Articular chondrocyte of knee joint (primary cell): Measurements from ENCODE around the gene KIFAP3. TPM values are rescaled to one million over a fixed set of nuclear protein-coding genes. Genes with fewer than 3 reads are reported as not detected.

ENCODE experiments used
- small RNA-seq: library from RNA; depleted of rRNA; stranded (forward); fragments of <200 nt; gene quantifications from one replicate; pipeline ENCODE3, GENCODE V24; 2012
- total RNA-seq: library from RNA; depleted of rRNA; stranded (reverse); fragments of >200 nt; gene quantifications from 2 replicates; pipeline ENCODE4 v1.2.3, GENCODE V29; 2012

The KIFAP3 gene
- 44.2 and 64.6 TPM in 2 replicates for total RNA-seq

DNA sequence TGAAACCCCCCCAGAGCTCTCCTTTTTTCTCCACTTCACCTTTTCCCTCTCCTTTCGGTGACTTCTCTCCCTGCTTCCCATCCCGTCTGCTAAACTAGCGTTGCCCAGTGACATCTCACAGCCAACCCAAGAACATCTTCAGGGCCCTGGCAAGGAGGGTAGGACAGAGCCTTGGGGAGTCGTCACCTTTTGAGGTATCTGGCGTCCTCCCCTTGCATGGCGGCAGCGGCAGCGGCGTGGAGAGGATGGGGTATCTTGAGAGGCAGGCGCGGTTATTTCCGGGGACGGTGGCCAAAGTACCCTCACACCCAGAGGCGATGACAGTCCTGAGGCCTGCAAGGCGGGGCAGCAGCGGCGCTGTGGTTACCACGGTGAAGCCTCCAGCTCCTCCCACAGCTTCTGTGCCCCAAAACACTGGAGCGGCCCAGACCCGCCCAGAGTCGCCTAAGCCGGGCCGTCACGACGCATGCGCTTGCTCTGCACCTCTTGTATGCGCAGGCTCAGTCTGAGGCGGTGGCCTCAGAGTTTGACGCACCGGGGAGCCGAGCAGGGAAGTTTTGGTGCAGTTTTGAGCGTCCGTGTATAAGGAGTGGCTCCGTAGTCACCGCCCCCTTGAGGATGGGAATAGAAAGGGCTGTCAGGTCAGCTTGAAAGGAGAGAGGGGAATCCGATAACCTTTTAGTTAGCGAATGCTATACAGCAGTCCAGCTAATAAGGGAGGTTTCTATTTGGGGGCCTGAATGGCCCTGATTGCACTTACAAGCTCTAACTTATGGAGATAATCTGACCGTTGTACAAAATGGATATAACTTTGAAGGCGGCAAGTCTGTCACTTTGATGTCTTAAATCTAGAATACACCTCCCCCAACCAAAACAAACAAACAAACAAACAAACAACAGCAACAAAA lies at the start of gene KIFAP3:
KIFAP3 (minus strand) TSS at position 446 of the 908 bp plus-strand sequence; CDS start at position 218, 228 bp downstream.

DNA sequence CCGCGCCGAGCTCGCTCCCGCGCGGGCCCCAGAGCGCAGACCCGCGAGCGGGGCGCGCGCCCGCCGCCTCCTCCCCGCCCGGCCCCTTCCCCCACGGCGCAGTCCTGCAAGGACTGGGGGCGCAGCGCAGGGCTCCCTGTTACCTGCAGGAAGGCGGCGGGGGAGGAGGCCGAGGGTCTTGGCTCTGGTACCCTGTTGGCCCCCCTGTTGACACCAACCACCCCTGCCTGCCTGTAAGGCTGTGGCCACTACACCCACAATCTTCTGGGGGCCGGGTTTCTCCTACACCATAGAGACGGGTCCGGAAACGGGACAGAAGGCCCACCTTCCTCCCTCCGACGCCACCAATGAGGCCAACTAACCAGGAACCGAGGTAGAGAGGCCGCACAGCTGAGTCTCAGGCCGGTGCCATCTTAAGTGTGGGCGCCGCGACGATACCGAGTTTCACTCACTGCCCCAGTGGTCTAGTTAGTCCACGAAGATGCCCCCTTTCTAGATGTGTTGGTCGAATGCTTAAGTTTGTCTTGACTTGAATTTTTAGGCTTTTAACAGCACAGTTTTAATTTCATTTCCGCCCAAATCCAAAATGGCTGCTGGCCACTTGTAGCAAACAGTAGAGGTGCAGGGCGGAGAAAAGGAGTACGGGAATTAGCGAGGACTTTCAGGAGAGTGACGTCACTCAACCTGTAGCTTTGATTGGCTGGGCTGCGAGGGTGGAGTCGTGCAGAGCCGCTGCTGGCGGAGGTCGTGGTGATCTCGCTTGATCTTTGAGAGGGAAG lies 180.7 kb downstream of the KIFAP3 start, which contains the start of gene SCYL3:
SCYL3 (minus strand) TSS at position 252 of the 779 bp plus-strand sequence. CDS start 5,056 bp downstream, outside the sequence.

Small RNA genes lying within 50 kb of the gene (small RNA-seq; reads per million reads assigned to genes)
- gene MRPS10P1, result not detected

Other genes starting within 250 kb of the KIFAP3 start
- gene SCYL3, start 180.8 kb downstream of the KIFAP3 start, total RNA-seq, result 9.3 and 11.8 TPM in 2 replicates
- not detected in 2 replicates for gene NTMT2, start 71.3 kb upstream of the KIFAP3 start, total RNA-seq